ENCODE measurements around the gene GALNT18. TPM values are rescaled to one million over a fixed set of nuclear protein-coding genes. Genes with fewer than 3 reads are reported as not detected.
A peak's percentile ranks its signal among the peaks of the same experiment; 100 is the strongest.

The GALNT18 gene
- total and polyA plus RNA-seq, 5 donors, result 17.5 to 32.2 (median 21.0) TPM

DNA sequence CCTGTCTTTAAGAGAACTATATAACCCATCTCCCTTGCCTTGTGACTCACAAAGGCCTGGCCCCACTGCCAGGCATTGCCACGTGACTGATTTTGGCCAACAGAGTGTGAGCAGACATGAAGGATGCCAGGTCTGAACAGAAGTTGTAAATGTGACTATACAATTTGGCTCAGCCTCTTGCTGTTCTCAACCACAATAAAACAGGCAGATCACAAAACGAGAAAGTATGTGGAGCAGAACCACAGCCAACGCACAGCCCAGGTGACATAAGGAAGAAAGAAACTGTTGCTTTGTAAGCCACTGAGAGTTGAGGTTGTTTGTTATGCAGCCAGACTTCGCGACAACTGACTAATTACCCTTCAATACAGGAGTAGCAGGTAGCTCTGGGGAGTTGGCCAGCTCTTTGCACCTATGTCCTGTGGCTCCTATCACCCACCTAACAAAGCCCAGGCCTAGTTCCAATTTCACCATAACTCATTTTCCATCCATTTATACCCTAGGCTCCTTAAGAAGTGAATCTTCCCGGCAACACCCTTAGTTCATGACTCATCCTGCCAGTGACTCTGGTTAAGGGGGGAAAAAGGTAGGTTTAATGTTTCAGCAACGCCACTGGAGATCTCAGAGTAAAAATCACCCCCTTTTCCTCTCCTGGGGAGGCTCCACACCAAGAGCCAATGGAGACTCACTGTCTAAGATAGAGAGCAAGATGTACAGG lies 53.7 kb downstream of the GALNT18 start:
- H3K4me1 ChIP-seq (ENCODE audit: control insufficient read depth, insufficient read depth, low read length), result peaks cover 12% of the 10 kb centered on the region
- 73% methylated on average over 7 of the region's 7 CpGs for WGBS
- DNase-seq, result no peak
- intact Hi-C loops (cut with DNase I), result no loop called here
- H3K27me3 ChIP-seq (ENCODE audit: control insufficient read depth, insufficient read depth), result no peaks in the 10 kb centered on the region
- no peaks in the 10 kb centered on the region for H3K9me3 ChIP-seq (ENCODE audit: control insufficient read depth, low read length)
- ATAC-seq, result no peak
- H3K27ac ChIP-seq (ENCODE audit: low read length), result no peak overlapping the region
- no peak overlapping the region for H3K4me3 ChIP-seq (ENCODE audit: low read length)

DNA sequence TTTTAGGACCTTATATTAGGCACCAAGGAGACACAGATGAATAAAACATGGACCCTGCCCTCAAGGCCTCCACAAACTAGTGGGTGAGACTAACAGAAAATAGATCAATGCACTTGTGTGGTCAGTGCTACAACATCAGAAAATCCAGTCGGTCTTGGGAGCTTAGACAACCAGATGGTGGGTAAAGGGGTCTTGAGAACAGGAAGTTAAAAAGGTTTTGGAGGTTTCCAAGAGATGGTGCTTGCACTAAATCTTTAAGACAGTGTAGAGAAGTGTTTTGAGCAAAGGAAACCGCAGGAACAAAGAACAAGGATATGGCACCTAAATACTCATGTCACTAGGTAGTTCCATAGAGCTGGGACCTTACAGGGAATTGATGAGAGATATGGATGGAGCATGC lies 56.2 kb downstream of the GALNT18 start:
- Histone ChIP-seq H3K4me1 (ENCODE audit: control insufficient read depth, insufficient read depth, low read length) (peaks cover 18% of the 10 kb centered on the region), H3K27me3 (ENCODE audit: control insufficient read depth, insufficient read depth) (no peaks in the 10 kb centered on the region), H3K27ac (ENCODE audit: low read length) (no peak overlapping the region), H3K9me3 (ENCODE audit: control insufficient read depth, low read length) (no peaks in the 10 kb centered on the region), H3K4me3 (ENCODE audit: low read length) (no peak overlapping the region)
- DNase-seq, result no peak
- 81% methylated on average over 2 of the region's 2 CpGs for WGBS
- ATAC-seq, result no peak
- intact Hi-C loops (cut with DNase I), result no loop called here

GRCh38 chr11:11563200-11563975 lies 58.4 kb downstream of the GALNT18 start:
- Histone ChIP-seq H3K9me3 (ENCODE audit: control insufficient read depth, low read length) (no peaks in the 10 kb centered on the region), H3K4me1 (ENCODE audit: control insufficient read depth, insufficient read depth, low read length) (peaks cover 14% of the 10 kb centered on the region), H3K27me3 (ENCODE audit: control insufficient read depth, insufficient read depth) (no peaks in the 10 kb centered on the region), H3K27ac (ENCODE audit: low read length) (no peak overlapping the region), H3K4me3 (ENCODE audit: low read length) (no peak overlapping the region)
- no peak for ATAC-seq
- WGBS, result 49% methylated on average over 6 of the region's 6 CpGs
- intact Hi-C loops (cut with DNase I), result no loop called here
- no peak for DNase-seq

GRCh38 chr11:11561991-11562390 lies 59.8 kb downstream of the GALNT18 start:
- H3K4me3 ChIP-seq (ENCODE audit: low read length), result no peak overlapping the region
- WGBS, result 89% methylated on average over 5 of the region's 5 CpGs
- peaks cover 11% of the 10 kb centered on the region for H3K4me1 ChIP-seq (ENCODE audit: control insufficient read depth, insufficient read depth, low read length)
- no peaks in the 10 kb centered on the region for H3K9me3 ChIP-seq (ENCODE audit: control insufficient read depth, low read length)
- no peaks in the 10 kb centered on the region for H3K27me3 ChIP-seq (ENCODE audit: control insufficient read depth, insufficient read depth)
- intact Hi-C loops (cut with DNase I), result no loop called here
- no peak for ATAC-seq
- no peak for DNase-seq
- H3K27ac ChIP-seq (ENCODE audit: low read length), result no peak overlapping the region

GRCh38 chr11:11558826-11559225 lies 63.0 kb downstream of the GALNT18 start:
- Histone ChIP-seq H3K27me3 (ENCODE audit: control insufficient read depth, insufficient read depth) (no peaks in the 10 kb centered on the region), H3K4me1 (ENCODE audit: control insufficient read depth, insufficient read depth, low read length) (peaks cover 11% of the 10 kb centered on the region), H3K9me3 (ENCODE audit: control insufficient read depth, low read length) (no peaks in the 10 kb centered on the region), H3K27ac (ENCODE audit: low read length) (no peak overlapping the region), H3K4me3 (ENCODE audit: low read length) (no peak overlapping the region)
- 64% methylated on average over 2 of the region's 2 CpGs for WGBS
- DNase-seq (no peak), ATAC-seq (no peak)
- intact Hi-C loops (cut with DNase I), result no loop called here

DNA sequence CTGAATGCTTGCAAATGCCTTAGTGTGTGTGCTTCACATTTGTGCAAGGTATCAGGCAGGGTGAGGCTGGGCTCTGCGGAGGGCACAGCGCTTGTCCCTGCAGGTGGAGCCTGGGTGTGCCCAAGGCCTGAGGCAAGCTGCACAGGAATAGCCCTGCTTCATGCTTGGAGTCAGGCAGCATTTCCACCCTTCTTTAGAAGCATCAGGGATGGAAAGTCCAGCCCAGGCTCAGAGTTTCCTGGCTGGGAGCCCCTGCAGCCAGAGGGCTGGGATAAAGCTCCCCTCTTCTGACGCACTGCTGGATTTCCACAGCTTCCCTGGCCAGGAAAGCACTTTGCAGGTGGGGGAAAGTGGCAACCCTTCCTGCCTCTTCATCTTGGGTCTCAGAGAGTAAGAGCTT lies 63.4 kb downstream of the GALNT18 start:
- 63% methylated on average over 3 of the region's 3 CpGs for WGBS
- no peaks in the 10 kb centered on the region for H3K27me3 ChIP-seq (ENCODE audit: control insufficient read depth, insufficient read depth)
- H3K27ac ChIP-seq (ENCODE audit: low read length), result no peak overlapping the region
- intact Hi-C loops (cut with DNase I), result no loop called here
- peaks cover 11% of the 10 kb centered on the region for H3K4me1 ChIP-seq (ENCODE audit: control insufficient read depth, insufficient read depth, low read length)
- peak in 2 of 3 donors; percentile 47 to 67 for DNase-seq
- peak; percentile 33 to 88 for ATAC-seq
- no peak overlapping the region for H3K4me3 ChIP-seq (ENCODE audit: low read length)
- H3K9me3 ChIP-seq (ENCODE audit: control insufficient read depth, low read length), result no peaks in the 10 kb centered on the region

- H3K4me1 ChIP-seq (ENCODE audit: control insufficient read depth, insufficient read depth, low read length), result peaks cover 4% of the 10 kb centered on the region
- DNase-seq (peak; percentile 64 to 82 (median 80)), ATAC-seq (peak; percentile 52 to 72)
- H3K27ac ChIP-seq (ENCODE audit: low read length), result no peak overlapping the region
- no peaks in the 10 kb centered on the region for H3K27me3 ChIP-seq (ENCODE audit: control insufficient read depth, insufficient read depth)
- no peaks in the 10 kb centered on the region for H3K9me3 ChIP-seq (ENCODE audit: control insufficient read depth, low read length)
- H3K4me3 ChIP-seq (ENCODE audit: low read length), result no peak overlapping the region
- intact Hi-C loops (cut with DNase I), result no loop called here
- 24% methylated on average over 6 of the region's 6 CpGs for WGBS
These were observed 66.6 kb downstream of the GALNT18 start for GRCh38 chr11:11555208-11555607.

- H3K4me1 ChIP-seq (ENCODE audit: control insufficient read depth, insufficient read depth, low read length), result peaks cover 14% of the 10 kb centered on the region
- H3K9me3 ChIP-seq (ENCODE audit: control insufficient read depth, low read length), result no peaks in the 10 kb centered on the region
- intact Hi-C loops (cut with DNase I), result no loop called here
- H3K4me3 ChIP-seq (ENCODE audit: low read length), result no peak overlapping the region
- H3K27me3 ChIP-seq (ENCODE audit: control insufficient read depth, insufficient read depth), result no peaks in the 10 kb centered on the region
- WGBS, result 55% methylated on average over 10 of the region's 10 CpGs
- DNase-seq (peak in 1 of 3 donors; percentile 68), ATAC-seq (no peak)
- H3K27ac ChIP-seq (ENCODE audit: low read length), result no peak overlapping the region
These were observed 68.2 kb downstream of the GALNT18 start for GRCh38 chr11:11553573-11553972.

- Histone ChIP-seq H3K27ac (ENCODE audit: low read length) (no peak overlapping the region), H3K4me1 (ENCODE audit: control insufficient read depth, insufficient read depth, low read length) (peaks cover 14% of the 10 kb centered on the region), H3K9me3 (ENCODE audit: control insufficient read depth, low read length) (no peaks in the 10 kb centered on the region), H3K4me3 (ENCODE audit: low read length) (no peak overlapping the region), H3K27me3 (ENCODE audit: control insufficient read depth, insufficient read depth) (no peaks in the 10 kb centered on the region)
- intact Hi-C loops (cut with DNase I), result no loop called here
- no peak for DNase-seq
- ATAC-seq, result no peak
These were observed 69.2 kb downstream of the GALNT18 start for GRCh38 chr11:11552529-11553087.

DNA sequence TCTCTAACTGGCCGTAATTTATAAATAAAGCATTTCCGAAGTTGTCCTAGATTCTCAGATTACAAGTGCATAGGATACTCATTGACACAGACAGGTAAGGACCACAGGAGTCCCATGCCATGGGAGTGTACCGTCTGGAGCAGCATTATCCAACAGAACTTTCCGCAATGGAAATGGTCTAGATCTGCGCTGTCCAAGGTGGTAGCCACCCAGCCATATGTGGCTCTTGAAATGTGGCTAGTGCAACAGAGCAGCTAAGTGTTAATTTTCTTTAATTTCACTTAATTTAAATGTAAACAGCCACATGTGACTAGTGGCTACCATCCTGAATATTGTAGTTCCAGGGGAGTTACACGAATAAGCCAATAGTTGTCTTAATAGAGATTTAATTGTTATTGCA lies 71.3 kb downstream of the GALNT18 start:
- H3K27me3 ChIP-seq (ENCODE audit: control insufficient read depth, insufficient read depth), result no peaks in the 10 kb centered on the region
- no peak for DNase-seq
- no peak overlapping the region for H3K27ac ChIP-seq (ENCODE audit: low read length)
- ATAC-seq, result no peak
- peaks cover 20% of the 10 kb centered on the region for H3K4me1 ChIP-seq (ENCODE audit: control insufficient read depth, insufficient read depth, low read length)
- intact Hi-C loops (cut with DNase I), result no loop called here
- H3K4me3 ChIP-seq (ENCODE audit: low read length), result no peak overlapping the region
- H3K9me3 ChIP-seq (ENCODE audit: control insufficient read depth, low read length), result no peaks in the 10 kb centered on the region
- 92% methylated on average over 6 of the region's 6 CpGs for WGBS
